Keratinocyte (primary cell): ENCODE measurements around the gene NMBR. TPM values are rescaled to one million over a fixed set of nuclear protein-coding genes. Genes with fewer than 3 reads are reported as not detected.
A peak's percentile ranks its signal among the peaks of the same experiment; 100 is the strongest.

ENCODE experiments used
- DNase-seq: peaks from one replicate; pipeline ENCODE4 v3.0.0-alpha.2; 2011; ENCODE audit warnings: low read depth, missing footprints, low spot score
- FAIRE-seq: peaks from 2 replicates; lab custom pipeline; 2011; peaks lifted over from hg19 to GRCh38; lab: Jason Lieb, UNC
- H2AFZ ChIP-seq: 2 replicates; pipeline ENCODE4 v1.6.0; 2012; ENCODE audit warnings: low read length, control low read depth, inconsistent platforms; ENCODE audit not compliant: control insufficient read depth
- H3K27ac ChIP-seq: 2 replicates; pipeline ENCODE4 v1.5.1; 2011; ENCODE audit warnings: low read length; ENCODE audit not compliant: control insufficient read depth, insufficient read depth
- H3K27me3 ChIP-seq: 3 replicates; pipeline ENCODE4 v1.6.0; 2011; ENCODE audit warnings: low read length; ENCODE audit not compliant: control insufficient read depth, insufficient read depth; ENCODE audit errors: extremely low read depth
- H3K36me3 ChIP-seq, 2 experiments: 2 replicates in 1 of 2; 3 replicates in 1 of 2; pipeline ENCODE4 v1.5.1; 2011; ENCODE audit warnings: low read length in 2 of 2, mild to moderate bottlenecking in 1 of 2; ENCODE audit not compliant: control insufficient read depth in 2 of 2, insufficient read depth in 2 of 2; ENCODE audit errors: extremely low read depth in 1 of 2
- H3K4me1 ChIP-seq: 3 replicates; pipeline ENCODE4 v1.5.1; 2011; ENCODE audit warnings: low read length; ENCODE audit not compliant: control insufficient read depth, insufficient read depth; ENCODE audit errors: extremely low read depth
- H3K4me2 ChIP-seq: 3 replicates; pipeline ENCODE4 v1.6.0; 2011; ENCODE audit warnings: low read depth, low read length; ENCODE audit not compliant: control insufficient read depth, insufficient read depth; ENCODE audit errors: extremely low read depth
- H3K4me3 ChIP-seq, 3 experiments: fragments of 200-600 bp in 1 of 3; sonication (generic) in 1 of 3; 2 replicates in 2 of 3; 3 replicates in 1 of 3; pipeline ENCODE4 v1.5.1; 2011 to 2016; ENCODE audit warnings: low read length in 3 of 3, mild to moderate bottlenecking in 3 of 3, control low read depth in 2 of 3, inconsistent platforms in 1 of 3, low read depth in 1 of 3, mixed read lengths in 1 of 3, mixed run types in 1 of 3, moderate library complexity in 1 of 3; ENCODE audit not compliant: control insufficient read depth in 2 of 3, insufficient read depth in 2 of 3; ENCODE audit errors: extremely low read depth in 1 of 3
- H3K79me2 ChIP-seq: 2 replicates; pipeline ENCODE4 v1.6.0; 2012; ENCODE audit warnings: low read length; ENCODE audit not compliant: control insufficient read depth, insufficient read depth
- H3K9ac ChIP-seq: 3 replicates; pipeline ENCODE4 v1.6.0; 2011; ENCODE audit warnings: low read length; ENCODE audit not compliant: control insufficient read depth, insufficient read depth; ENCODE audit errors: extremely low read depth
- H3K9me1 ChIP-seq: 3 replicates; pipeline ENCODE4 v1.6.0; 2011; ENCODE audit warnings: low read length; ENCODE audit not compliant: control insufficient read depth, insufficient read depth; ENCODE audit errors: extremely low read depth
- H3K9me3 ChIP-seq: 2 replicates; pipeline ENCODE4 v1.5.1; 2012; ENCODE audit warnings: low read depth, low read length; ENCODE audit not compliant: control insufficient read depth
- H4K20me1 ChIP-seq: 3 replicates; pipeline ENCODE4 v1.6.0; 2011; ENCODE audit warnings: low read length; ENCODE audit not compliant: control insufficient read depth, insufficient read depth; ENCODE audit errors: extremely low read depth
- CTCF ChIP-seq, 3 experiments: IDR thresholded peaks in 1 of 3; conservative IDR thresholded peaks in 1 of 3; optimal IDR thresholded peaks in 1 of 3; 2 replicates in 2 of 3; 3 replicates in 1 of 3; pipeline versions ENCODE3 to v1.5.1; 2011; ENCODE audit warnings: low read length in 3 of 3, mild to moderate bottlenecking in 3 of 3, moderate library complexity in 2 of 3, control low read depth in 1 of 3, inconsistent platforms in 1 of 3; ENCODE audit not compliant: insufficient read depth in 2 of 3; ENCODE audit errors: extremely low read depth in 1 of 3
- EZH2 ChIP-seq: IDR thresholded peaks from one replicate; pipeline ENCODE4 v1.6.1; 2012; ENCODE audit warnings: inconsistent platforms, mild to moderate bottlenecking, low read length, moderate library complexity
- dilution Hi-C: fragments of 300-500 bp; cut with MboI; formaldehyde crosslinking; loops from one replicate; pipeline ENCODE4 v1.7.0; 2020; ENCODE audit warnings: low sequenced_read_pairs; ENCODE audit not compliant: extremely low pct_ligation_motif_present
- polyA plus RNA-seq, 5 experiments: library from polyadenylated mRNA; depleted of rRNA in 3 of 5; stranded (reverse) in 3 of 5; stranded (forward) in 1 of 5; unstranded in 1 of 5; fragments of >200 nt; gene quantifications; 1 replicate in 1 of 5; 2 replicates in 3 of 5; 3 replicates in 1 of 5; pipeline versions ENCODE4 v1.2.1 to v1.2.3, GENCODE V29; 2011 to 2012; ENCODE audit warnings: missing spikeins in 2 of 5, low read depth in 1 of 5, low replicate concordance in 1 of 5

The NMBR gene
- polyA plus RNA-seq, 1 donor (not counting 4 experiments of a cell fraction or from before 2014, with no cell fraction given), result not detected

- Histone ChIP-seq H3K79me2 (no peaks in the 10 kb centered on the region), H3K4me1 (no peaks in the 10 kb centered on the region), H3K4me3 (no peak overlapping the region), H3K9me3 (no peaks in the 10 kb centered on the region), H2AFZ (no peak overlapping the region), H3K27me3 (no peaks in the 10 kb centered on the region), H3K9ac (no peak overlapping the region), H3K9me1 (no peaks in the 10 kb centered on the region), H3K36me3 (no peaks in the 10 kb centered on the region), H3K27ac (no peak overlapping the region), H3K4me2 (no peak overlapping the region), H4K20me1 (no peaks in the 10 kb centered on the region)
- FAIRE-seq, result no peak
- DNase-seq, result no peak
- dilution Hi-C loops, result no loop called here
- TF ChIP-seq CTCF (optimal IDR thresholded peaks at IDR 0.05 in 1 of 3, IDR thresholded peaks at IDR 0.05 in 1 of 3, conservative IDR thresholded peaks at IDR 0.05 in 1 of 3; ENCODE audit: extremely low read depth in 1 of 3, insufficient read depth in 2 of 3, low read length in 3 of 3) (no peak), EZH2 (no peak)
Observed at GRCh38 chr6:142047934-142048592, 98.9 kb downstream of the NMBR start.

- H3K9me1 ChIP-seq, result no peaks in the 10 kb centered on the region
- dilution Hi-C loops, result no loop called here
Observed at GRCh38 chr6:142045380-142046278, 101.3 kb downstream of the NMBR start.

More at GRCh38 chr6:142045380-142046278, 101.3 kb downstream of the NMBR start:
- H3K4me3 ChIP-seq, result no peak overlapping the region
- DNase-seq (no peak), FAIRE-seq (peak; percentile 48)
- no peaks in the 10 kb centered on the region for H3K79me2 ChIP-seq
- no peaks in the 10 kb centered on the region for H3K4me1 ChIP-seq
- H4K20me1 ChIP-seq, result no peaks in the 10 kb centered on the region
- no peak overlapping the region for H3K4me2 ChIP-seq
- no peak overlapping the region for H2AFZ ChIP-seq
- H3K9ac ChIP-seq, result no peak overlapping the region
- H3K9me3 ChIP-seq, result no peaks in the 10 kb centered on the region
- H3K36me3 ChIP-seq, result no peaks in the 10 kb centered on the region
- TF ChIP-seq EZH2 (no peak), CTCF (optimal IDR thresholded peaks at IDR 0.05 in 1 of 3, IDR thresholded peaks at IDR 0.05 in 1 of 3, conservative IDR thresholded peaks at IDR 0.05 in 1 of 3; ENCODE audit: extremely low read depth in 1 of 3, insufficient read depth in 2 of 3, low read length in 3 of 3) (no peak)
- no peaks in the 10 kb centered on the region for H3K27me3 ChIP-seq
- H3K27ac ChIP-seq, result no peak overlapping the region
